Activated CD4-positive, alpha-beta T cell treated with anti-CD3 and anti-CD28 coated beads, Interleukin-2, amount 50 U/mL, for 16 hours (primary cell): ENCODE measurements around the gene CELF2.
A peak's percentile ranks its signal among the peaks of the same experiment; 100 is the strongest.

Experiments used
- DNase-seq: peaks from one replicate; pipeline ENCODE4 v3.0.0-alpha.2; 2020

The CELF2 gene

DNA sequence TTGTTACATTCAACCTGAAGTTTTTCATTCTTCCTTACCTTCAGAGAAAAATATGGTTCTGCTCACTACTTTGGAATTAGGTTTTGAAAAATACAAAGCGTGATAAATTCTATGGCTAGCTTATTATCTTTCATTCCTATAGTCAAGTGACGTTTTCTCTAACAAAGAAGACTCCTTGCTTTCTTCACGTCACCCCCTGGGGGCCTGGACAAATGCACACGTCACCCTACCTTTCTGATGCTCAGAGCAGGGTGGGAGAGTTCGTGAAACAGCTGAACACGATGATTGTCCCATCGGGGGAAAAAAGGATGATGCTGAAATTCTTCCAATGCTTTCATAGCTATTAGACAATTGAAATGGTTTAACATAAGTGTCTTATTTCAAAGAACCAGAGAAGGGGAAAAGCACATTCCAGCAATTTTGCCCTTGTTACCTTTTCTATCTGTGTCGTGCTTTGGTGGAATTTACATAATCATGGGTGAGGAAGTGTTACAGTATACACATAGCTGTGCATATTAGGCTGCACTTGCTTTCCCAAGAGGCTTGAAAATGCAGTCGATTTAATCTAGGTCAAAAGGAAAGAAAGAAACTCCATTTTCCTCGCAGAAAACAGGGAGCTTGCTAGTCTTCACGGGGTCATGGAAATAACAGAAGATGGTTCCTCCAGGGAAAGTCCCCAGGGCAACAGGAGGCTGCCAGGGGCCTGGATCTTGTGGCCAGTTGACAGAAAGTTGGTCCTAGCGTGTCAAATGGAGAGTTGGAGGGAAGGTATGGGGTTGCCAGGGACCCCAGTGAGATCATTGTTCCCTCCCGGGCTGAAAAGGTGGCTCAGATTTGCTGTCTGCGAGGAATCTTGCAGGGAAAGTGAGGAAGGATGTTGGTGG is 189.2 kb downstream of the CELF2 start:
- no peak for DNase-seq

GRCh38 chr10:11207560-11207844 is 189.8 kb downstream of the CELF2 start:
- no peak for DNase-seq

GRCh38 chr10:11208243-11208642 is 190.6 kb downstream of the CELF2 start:
- no peak for DNase-seq

DNA sequence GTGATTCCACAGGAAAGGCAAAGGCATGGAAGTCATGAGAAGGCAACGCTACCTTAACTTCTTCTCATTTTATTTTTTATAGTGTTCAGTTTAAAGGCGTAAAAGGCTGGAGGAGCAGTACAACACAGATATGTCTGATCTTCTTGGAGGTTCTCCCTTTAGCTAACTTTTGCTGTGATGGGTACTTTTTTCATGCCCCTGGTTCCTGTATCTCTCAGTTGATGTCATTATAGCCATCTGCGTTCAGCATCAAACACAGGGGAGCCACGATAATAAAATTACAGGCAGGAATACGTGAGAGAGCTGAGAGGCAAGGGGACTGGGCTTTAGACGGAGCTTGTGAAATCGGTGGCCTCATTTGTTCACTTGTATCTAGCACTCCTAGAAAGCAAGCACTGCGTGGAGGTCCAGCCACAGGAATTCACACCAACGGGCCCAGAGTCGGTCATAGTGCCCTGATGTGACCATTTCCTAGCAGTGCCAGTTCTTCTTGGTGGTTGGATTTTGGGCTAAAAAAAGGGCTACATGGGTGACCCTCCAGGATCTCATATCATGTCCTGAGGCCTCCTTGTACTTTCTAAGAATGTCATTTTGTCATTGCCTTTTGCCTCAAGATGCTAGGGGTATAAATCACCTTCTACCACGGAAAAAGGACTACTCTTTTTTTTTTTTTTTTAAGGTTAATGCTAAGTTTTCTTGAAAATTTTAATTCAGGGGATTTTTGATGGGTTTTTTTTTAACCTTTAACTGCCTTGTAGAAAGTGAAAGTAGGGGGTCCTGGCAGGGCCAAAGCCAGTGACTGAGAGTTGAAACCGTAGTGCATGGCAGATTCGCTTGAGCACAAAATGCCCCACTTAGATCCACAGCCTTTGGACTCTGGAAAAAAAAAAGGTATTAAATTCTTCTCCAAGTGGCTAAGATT is 191.5 kb downstream of the CELF2 start:
- DNase-seq: peak; percentile 37

- no peak for DNase-seq
Measured at GRCh38 chr10:11209830-11210181, 192.1 kb downstream of the CELF2 start.

DNA sequence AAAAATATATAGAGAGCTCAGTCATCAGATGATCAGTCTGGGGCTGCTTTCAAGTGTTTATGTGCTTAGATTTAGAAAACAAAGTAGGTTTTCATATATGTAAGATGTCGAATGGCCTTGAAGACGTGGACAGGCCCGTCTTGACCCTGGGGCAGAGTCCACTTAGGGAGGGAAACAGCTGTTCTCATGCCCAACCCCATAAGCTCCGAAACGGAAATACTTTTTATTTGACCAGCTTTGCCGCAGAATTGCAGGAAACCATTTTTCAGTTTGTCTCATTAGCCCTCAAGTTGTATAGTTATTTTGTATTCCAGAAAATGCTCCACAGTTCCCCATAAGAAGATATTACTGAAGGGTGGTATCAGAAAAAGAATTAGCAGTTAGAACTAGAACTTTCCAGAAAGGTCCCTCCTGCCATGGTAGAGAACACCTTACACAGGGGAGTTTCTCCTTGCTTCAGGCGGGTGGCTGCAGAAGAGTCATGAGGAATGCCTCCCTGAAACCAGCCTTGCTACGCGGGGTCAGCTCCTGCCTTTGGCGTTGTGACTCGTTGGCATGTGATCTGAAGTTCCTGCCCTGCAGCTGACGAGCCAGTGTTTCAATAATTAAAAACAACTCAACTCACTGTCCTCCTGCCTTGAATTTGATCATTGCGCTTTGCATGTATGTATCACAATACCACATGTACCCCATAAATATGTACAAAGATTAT is 192.7 kb downstream of the CELF2 start:
- DNase-seq: no peak

GRCh38 chr10:11212288-11213085 is 194.8 kb downstream of the CELF2 start:
- no peak for DNase-seq

- DNase-seq: no peak
Measured at GRCh38 chr10:11213137-11213536, 195.5 kb downstream of the CELF2 start.

GRCh38 chr10:11214407-11214806 is 196.7 kb downstream of the CELF2 start:
- no peak for DNase-seq

- no peak for DNase-seq
Measured at GRCh38 chr10:11215471-11215870, 197.8 kb downstream of the CELF2 start.

- DNase-seq: no peak
Measured at GRCh38 chr10:11217521-11217920, 199.8 kb downstream of the CELF2 start.

- no peak for DNase-seq
Measured at GRCh38 chr10:11218395-11218794, 200.7 kb downstream of the CELF2 start.

DNA sequence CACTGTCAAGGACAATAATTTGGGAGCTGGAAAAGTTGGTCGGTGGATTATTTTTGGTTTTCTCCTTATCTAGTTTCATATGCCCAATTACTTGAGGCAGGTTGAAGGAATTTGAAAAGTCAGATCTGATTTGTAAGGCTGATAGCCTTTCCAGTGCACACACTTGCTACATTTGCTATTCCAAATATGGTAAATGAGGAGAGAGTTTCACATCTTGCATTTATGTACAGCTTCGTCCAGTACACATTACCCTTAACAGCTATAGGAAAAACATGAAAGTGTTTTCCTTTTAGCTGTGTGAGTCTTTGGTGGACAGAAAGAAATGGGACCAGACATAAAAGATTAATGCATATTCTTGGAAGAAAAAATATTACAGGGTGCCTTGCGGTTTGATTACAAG is 201.8 kb downstream of the CELF2 start:
- no peak for DNase-seq

- DNase-seq: no peak
Measured at GRCh38 chr10:11223081-11223480, 205.4 kb downstream of the CELF2 start.

DNA sequence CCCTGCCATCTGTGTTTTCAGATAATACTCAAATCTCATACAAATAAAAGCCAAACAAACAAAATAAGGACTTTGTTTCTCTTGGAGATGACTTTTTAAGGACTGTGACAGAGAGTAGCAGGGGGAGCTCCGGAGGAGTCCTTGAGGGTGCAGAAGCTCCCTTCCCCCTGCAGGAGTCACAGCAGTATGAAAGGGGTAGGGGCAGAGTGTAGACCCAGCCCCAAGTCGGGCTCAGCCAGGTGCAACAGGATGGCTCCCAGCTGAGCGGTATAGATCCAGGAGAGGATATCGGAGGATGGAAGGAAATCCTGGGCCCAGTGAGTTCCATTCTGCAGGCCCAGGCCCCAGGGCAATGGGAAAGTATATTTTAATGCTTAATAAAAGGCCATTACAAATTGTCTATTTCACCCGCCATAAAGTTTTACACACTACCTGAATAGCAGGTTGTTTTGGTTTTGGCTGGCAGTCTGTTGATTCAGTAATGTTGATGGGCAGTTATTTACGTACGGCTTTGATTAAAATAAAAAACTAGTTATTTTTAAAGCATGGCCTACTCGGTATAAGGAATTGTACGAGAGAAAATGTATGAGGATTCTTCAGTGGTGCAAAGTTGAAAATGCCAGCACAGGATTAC is 206.0 kb downstream of the CELF2 start:
- no peak for DNase-seq

DNA sequence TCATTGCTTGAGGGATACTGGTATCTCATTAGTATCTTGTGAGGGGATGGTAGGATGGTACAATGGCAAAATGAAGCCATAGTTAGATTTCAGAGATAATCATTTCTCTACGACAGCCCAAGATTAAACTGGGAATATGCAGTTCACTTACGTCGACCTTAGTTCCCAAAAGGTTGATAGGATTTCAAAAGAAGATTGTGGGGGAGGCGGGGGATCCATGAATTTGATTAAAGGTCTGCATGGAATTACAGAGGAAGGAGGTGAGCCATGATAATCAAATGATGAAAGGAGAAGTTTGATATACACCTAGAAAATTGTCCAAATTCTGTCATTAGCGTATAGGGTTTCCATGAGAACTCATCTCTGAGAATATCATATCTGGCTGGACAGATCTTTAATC is 206.6 kb downstream of the CELF2 start:
- DNase-seq: no peak

DNA sequence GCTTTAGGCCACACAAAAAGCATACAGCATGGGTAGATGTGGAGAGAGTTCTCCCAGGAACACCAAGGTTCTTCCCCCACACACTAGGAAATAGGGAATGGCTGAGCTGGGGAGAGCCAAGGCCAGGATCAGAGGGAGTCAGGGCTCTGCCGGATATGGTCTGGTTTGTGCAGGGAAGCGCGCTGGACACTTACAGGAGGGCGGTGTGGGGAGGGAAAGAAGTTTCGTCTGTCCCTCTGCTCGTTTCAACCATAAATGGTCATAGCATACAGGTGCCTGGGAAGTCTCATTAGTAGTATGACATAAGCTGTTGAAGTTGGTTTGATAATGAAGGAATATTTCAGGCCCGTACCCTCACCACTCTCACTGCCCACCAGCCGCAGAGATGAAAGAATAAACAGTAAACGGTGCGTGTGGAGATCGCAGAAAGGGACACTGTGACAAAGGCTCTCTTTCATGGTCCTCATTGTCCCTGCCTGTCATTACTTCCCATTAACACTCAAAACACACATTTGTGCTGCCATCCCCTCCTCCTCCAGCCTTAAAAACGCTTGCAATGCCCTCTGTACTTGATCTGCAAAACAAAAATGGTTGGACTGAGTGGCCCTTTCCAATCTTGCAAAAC is 207.2 kb downstream of the CELF2 start:
- DNase-seq: no peak

DNA sequence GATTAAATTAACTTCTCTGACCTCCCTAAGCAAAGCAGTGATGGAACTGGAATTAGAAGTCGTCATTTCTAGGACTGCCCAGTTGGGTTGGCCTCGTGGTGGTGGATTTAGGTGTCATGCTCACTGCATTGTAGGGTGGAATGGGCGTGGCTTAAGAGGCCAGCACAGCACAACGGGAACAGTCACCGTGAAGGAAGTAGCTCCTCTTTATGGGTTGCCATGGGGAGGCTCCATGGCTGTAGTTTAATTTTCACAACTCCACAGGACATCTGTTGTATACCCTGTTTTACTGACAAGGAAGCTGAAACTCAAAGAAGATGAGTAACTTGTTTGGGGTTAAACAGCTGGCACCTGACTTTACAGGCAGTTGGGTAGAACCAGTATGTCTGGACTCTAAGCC is 208.3 kb downstream of the CELF2 start:
- DNase-seq: peak; percentile 82

DNA sequence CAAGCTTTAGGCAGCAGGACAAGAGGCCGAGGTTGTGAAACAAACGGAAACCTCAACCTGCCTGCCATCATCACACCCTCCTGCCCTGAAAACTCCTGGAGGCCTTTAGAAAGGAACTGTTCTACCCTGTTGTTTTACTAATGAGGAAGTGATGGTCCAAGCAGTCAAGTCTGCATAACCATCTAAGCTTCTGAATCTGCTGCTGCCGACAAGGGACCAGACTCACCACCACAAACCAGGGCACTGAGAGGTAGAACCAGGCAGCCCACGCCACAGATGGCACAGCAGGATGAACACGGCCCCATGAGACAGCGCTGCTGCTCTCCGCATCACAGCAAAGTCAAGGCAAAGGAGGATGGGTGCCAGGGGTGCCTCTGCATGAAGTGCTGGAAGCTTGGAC is 209.4 kb downstream of the CELF2 start:
- no peak for DNase-seq

DNA sequence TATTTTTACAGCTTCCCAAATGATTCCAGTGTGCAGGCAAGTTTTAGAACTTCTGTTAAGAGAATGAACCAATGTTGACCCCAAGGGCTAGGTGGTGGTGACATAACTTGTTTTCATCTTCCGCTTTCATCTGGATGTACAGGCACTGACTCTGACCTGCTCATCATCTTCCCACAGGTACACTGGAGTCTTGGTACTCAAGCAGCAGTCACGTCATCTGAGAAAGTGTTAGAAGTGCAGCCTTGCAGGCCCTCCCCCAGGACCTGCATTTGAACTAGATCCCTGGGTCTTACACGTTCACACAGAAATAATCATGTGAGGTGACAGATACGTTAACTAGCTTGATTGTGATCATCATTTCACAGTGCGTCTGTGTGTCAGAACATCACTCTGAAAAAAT is 212.2 kb downstream of the CELF2 start:
- DNase-seq: no peak

- no peak for DNase-seq
Measured at GRCh38 chr10:11230498-11231167, 213.0 kb downstream of the CELF2 start.
